OCI-LY7 (cell line): ENCODE measurements around the gene NCR1.

Experiments used
- CTCF ChIP-seq: fragments of 200-600 bp; sonication (generic); conservative IDR thresholded peaks from 2 replicates; pipeline ENCODE4 v1.5.1; 2014; ENCODE audit warnings: mild to moderate bottlenecking, antibody characterized with exemption, low read length, moderate library complexity, mixed read lengths
- EZH2phosphoT487 ChIP-seq: fragments of 200-600 bp; sonication (generic); IDR thresholded peaks from 2 replicates; pipeline ENCODE4 v1.6.1; 2018; ENCODE audit warnings: low read depth, borderline replicate concordance, mild to moderate bottlenecking, mixed run types, antibody characterized with exemption, low read length, moderate library complexity, mixed read lengths

DNA sequence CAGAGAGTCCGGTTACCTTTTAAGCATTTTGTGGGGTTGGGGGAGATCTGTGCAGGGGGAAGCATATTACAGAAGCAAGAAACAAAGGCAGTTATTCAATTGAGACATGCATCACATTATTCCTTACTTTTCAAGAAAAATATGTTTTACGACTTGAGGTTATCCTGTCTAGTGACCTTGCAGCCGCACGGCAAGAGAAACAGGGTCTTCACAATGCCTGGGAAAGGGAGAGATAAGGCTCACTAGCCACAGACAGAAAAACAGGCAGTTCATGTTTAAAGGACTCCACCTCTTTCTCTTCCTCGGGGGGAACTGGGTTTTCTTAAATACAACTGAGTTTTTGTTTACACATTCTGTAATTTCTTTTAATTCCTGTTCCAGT lies 536 bp upstream of the NCR1 start:
- TF ChIP-seq EZH2phosphoT487, result no peak
- no peak for TF ChIP-seq CTCF
